ENCODE results near the gene PHACTR3.

DNA sequence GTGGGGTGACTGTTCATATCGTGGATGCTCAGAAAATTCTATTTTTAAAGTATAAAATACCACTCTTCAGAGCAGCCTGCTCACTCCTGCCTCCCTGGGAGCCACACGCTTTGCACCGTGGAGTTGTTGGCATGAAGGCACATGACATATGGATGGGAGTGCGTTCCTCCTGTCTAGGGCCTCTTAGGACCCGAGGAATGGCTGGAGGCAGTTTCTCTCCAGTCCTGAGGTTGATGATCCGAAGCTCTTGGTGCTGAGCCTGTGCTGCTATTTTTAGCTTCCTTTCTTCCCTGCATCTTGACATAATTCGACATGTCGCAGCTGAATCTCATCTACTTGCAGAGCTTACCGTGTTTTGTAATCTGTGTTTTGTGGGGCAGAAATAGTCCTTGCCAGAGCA, 73.9 kb downstream of the PHACTR3 start:
- TF ChIP-seq, protein P1, sequence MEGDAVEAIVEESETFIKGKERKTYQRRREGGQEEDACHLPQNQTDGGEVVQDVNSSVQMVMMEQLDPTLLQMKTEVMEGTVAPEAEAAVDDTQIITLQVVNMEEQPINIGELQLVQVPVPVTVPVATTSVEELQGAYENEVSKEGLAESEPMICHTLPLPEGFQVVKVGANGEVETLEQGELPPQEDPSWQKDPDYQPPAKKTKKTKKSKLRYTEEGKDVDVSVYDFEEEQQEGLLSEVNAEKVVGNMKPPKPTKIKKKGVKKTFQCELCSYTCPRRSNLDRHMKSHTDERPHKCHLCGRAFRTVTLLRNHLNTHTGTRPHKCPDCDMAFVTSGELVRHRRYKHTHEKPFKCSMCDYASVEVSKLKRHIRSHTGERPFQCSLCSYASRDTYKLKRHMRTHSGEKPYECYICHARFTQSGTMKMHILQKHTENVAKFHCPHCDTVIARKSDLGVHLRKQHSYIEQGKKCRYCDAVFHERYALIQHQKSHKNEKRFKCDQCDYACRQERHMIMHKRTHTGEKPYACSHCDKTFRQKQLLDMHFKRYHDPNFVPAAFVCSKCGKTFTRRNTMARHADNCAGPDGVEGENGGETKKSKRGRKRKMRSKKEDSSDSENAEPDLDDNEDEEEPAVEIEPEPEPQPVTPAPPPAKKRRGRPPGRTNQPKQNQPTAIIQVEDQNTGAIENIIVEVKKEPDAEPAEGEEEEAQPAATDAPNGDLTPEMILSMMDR (IDR thresholded peaks at IDR 0.05), result no peak
- TF ChIP-seq POLR2A (IDR thresholded peaks at IDR 0.05), result no peak

Measured in lower leg skin (tissue), 3 donors.